Stimulated activated CD4-positive, alpha-beta T cell treated with anti-CD3 and anti-CD28 coated beads, Interleukin-1b, Interleukin-23, amount 100 ng/mL, for 24 hours (primary cell): ENCODE measurements around the gene METAP1D.

Source experiments
- DNase-seq, 4 experiments: peaks; one replicate each; pipeline ENCODE4 v3.0.0-alpha.2; 2020; ENCODE audit warnings: low read depth in 4 of 4, low spot score in 1 of 4

METAP1D gene

DNA sequence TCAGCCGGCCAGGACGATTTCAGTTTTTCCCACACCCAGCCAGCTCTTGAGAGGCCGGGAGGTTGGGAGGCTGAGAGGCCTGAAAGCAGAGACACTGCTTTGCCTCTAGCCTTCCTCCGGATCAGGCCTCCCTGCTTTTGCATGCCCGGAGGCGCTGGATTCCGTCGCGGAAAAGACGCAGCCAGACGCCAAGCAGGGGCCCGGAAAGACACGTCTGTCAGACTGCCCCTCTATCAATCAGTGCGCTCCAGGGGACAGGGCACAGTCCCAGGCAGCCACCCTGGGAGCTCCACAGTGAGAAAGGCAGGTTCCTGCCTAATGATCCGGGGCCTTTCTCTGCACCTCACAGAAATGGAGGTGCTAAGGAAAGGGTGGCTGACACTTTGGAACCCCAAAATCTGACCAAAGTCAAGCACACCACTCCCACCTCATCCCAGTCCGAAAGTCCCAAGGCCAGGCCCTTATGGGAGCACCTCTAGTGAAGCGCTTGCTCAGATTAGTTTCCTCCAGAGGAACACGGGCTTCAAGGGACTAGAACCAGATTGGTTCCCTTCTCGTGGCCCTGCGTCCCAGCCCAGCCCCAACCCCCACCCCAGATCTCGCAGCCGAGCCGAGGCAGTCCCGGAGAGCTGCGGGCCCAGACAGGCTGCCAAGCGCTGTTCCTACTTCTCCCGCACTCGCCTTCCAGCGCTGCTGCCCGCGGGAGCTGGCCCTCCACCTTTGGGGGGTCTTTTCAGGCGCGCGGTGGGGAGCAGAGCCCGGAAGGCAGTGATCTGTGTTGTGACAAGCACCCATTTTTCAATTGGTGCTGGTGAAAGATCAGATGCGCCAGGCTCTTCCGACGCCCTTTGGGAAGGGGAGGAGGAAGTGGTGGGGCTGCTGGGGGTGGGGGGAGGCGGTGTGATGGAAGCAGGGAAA is 90.5 kb downstream of the METAP1D start:
- DNase-seq, result no peak

DNA sequence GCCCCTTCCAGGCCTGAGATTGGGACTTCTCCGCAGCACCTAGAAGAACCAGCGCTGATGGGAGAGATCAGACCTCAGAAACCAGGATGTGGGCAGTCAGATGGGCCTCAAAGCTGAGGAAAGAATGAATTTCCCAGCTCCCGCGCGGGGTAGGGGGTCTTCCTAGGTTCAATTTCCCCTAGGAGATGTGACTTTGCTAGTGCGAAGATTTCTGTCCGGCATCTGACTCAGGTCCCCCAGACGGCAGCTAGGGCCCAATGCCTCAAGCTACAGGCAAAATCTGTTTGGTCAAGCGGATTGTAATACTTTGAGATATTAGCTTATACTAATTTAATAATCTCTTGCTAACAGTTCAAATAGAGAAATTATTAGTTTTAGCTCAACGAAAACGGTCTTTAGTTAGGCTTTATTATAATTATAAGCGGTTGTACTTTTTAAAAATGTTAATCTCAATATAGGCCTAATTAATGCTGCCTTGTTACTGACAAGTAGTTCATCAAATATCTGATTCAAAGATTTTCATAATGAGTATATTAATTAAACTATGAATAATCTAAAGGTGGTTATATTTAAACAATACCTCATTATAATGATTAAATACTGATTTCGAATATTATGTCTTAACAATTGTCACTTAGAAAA is 91.4 kb downstream of the METAP1D start:
- DNase-seq, result no peak

DNA sequence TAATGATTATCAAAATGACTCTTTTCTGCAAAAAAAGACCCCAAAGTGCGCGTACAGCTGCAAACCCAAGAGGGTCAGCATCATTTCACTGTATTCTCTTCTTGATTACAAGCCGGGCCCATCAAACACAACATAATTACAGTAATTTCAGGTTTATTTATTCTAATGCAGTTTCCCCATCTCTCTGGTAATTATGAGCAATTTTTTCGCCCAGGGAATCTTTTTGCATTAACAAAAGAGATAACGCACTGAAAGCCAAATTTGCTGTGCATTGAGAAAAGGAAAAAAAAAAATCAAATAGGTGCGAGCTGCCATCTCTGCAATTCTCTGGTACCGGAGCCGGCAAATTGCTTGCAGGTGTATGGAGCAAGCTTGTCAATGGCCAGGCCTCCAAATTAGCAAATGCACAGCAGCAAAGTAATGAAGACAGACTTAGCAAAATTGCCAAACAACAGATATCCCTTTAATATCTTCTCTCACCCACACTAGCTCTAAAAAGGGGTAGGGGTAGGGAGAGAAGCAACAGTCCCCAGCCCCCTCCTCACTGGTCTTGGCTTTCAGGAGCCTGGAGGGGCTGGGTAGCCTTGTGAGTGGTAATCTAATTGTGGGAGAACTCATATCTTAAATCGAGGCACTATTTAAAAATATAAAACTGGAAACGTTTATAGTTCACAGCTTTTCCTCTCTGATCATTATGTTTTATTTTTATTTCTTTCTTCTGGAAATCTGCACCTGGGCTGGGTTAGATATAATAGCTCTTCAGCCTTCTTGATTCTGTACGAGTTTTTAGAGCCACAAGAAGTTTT is 92.2 kb downstream of the METAP1D start:
- no peak for DNase-seq

DNA sequence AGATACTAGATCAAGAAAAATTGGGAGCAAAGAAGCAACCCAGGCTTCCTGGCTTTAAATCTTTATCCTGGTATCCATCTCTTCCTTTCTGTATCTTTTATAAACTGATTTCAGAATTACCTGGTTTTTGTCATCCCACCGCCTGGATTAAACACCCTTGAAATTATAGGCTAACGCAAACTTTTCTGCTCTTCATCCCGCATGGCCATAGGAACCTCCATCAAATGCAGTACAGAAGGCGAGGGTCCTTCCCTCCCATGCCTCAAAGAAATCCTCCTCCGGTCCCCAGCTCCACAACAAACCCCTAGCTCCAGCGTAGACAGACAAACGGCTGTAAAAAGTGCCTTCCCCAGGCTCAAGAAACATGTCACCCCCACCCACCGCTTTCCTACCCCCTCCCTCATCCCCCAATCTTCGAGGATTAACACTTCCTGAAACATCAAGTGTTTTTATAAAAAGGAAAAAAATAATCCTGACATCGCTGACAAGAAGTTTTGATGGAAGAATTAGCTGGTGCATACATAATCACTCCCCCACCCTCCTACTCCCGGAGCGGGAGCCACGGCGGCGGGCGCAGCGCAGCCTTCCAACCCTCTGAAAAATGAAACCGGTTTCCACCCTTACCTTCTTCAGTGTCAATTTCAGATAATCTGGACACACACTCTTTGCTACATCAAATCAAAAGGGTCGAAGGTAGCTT is 93.1 kb downstream of the METAP1D start:
- no peak for DNase-seq

DNA sequence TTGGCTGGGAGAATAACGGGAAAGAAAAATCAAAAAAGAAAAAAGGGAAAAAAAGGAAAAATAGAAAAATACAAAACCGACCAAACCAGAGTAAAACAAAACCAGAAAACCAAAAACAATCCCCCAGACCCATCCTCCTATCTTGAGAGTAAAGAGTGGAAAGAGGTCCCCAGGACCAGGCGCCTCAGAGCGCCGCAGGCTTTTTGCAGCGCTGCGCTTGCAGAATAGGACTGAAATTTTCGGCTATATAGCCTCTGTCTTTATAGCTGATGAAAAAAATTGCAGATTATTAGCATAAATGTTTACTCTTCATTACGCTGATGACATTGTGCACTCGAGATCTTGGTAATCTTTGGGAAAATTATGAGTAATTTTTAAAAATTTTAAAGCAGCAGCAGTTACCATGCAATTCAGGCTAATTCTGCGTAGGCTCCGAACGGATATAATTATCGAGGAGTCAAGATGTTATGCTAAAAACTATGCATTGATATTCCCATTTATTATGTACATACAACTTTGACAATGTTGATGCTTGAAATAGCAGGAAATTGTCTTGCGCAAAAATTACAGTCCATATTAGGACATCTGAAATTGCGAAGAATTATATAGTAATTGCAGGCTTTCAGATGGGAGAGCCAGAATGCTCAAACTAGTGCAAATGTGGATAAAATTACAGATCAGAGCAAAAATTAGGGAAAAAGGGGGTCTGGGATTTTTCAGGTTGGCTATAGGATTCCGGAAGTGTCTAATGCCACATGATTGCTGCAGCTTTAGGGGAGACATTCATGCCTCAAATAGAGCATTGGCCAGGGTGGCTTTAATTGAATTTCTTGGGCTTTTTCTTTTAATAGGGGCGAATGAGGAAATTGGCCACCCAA is 93.9 kb downstream of the METAP1D start:
- no peak for DNase-seq

DNA sequence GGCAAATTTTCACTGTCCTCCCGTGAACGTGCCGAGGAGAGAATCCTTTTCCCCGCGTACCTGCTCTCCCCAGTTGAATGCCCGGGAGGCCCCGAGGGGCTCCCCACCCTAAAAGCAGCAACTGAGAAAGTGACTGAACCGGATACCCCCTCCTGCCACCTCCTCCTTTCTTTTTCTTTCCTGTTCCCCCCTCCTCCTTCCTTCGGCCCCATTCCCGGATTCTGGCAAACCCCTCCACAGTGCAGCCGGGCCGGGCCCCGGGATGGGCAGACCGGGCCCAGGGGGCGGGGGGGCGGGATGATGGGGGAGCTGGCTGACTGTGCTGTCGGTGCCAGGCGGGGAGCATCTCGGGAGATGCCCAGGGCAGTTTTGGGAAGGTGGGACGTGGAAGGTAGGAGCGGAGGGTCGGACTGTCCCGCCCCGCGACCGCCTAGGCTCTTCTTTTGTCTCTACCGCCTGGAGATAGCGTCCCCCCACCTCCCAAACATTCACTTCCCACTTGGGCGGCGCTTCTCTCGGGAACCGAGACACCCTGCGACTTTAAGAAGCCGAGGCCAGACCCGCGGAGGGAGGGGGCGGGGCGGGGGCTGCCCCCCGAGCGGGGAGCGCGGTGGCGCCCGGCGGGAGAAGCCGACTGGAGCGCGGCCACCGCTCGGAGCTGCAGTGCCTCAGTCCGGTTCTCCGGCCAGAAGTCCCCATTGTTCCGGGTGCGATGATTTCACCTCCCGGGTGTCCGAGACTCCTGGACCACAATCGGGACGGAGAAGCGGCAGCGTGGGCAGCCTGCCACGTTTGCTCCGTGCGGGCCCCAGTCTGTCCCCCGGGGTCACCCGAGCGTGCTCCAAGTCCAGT is 94.8 kb downstream of the METAP1D start:
- no peak for DNase-seq

DNA sequence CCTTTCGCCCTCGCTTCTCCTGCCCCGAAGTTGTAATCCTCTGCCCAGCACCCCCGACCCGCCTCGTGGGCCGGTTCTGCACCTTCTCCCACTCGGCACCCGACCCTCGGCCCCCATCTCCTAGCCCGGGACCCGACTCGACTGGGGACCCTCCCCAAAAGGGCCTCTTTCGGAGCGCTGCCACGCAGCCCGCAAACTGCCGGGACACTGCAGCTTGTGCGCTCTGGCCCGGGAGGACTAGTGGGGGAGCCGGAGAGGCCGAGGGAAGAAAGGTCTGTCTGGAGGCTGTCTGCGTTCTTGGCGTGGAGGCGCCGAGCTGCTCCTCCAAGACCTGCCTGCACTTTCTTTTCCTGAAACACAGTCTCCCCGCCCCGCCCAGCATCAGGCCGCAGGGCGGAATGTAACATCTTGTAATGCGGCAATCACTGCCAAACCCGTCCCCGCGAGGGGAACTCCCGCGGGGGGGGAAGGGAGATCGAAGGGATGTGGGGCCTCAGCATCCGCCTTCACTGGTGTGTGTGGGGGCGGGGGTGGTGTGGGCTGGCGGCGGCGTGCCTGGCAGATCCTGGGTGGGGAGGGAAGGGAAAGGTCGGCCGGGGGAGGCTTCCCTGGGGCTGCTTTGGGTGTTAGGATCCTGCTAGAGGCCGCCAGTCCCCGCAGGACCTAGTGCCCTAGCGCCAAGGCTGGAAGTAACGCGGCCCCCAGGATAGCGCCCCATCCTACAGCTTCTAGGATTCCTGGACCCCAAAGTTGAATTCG is 95.6 kb downstream of the METAP1D start:
- no peak for DNase-seq

DNA sequence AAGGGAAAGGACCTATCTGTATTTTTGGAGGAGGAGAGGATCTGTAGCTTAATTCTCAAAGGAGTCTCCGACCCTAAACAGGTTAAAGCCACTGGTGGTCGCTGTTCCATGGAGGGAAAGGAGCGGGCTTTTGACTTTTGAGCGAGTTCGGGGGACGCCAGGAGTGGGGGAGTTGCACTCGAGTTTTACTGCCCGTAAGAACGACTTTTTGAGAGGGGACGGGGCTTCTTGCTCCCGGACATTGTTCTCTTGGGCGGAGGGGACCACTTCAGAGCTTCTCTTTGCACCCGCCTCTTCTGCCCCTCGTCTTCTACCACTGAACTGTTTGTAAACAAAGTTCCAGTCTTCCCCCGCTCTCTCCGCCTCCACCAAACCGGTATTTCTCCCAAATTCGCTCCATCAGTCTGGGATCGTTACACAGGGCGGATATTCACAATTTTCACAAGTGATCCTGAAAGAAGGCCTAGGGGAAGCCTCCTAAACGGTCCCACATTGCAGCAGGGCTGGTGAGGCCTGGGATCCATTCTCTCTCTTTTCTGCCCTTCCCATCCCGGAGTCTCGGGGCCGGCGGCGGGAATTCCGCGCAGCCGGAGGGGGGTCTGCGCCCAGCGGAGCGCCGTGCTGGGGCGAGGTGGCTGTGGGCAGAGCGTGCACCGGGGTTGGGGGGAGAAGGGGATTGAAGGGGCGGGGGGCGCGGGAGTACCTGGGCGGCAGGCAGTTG is 96.3 kb downstream of the METAP1D start:
- DNase-seq, result no peak

DNA sequence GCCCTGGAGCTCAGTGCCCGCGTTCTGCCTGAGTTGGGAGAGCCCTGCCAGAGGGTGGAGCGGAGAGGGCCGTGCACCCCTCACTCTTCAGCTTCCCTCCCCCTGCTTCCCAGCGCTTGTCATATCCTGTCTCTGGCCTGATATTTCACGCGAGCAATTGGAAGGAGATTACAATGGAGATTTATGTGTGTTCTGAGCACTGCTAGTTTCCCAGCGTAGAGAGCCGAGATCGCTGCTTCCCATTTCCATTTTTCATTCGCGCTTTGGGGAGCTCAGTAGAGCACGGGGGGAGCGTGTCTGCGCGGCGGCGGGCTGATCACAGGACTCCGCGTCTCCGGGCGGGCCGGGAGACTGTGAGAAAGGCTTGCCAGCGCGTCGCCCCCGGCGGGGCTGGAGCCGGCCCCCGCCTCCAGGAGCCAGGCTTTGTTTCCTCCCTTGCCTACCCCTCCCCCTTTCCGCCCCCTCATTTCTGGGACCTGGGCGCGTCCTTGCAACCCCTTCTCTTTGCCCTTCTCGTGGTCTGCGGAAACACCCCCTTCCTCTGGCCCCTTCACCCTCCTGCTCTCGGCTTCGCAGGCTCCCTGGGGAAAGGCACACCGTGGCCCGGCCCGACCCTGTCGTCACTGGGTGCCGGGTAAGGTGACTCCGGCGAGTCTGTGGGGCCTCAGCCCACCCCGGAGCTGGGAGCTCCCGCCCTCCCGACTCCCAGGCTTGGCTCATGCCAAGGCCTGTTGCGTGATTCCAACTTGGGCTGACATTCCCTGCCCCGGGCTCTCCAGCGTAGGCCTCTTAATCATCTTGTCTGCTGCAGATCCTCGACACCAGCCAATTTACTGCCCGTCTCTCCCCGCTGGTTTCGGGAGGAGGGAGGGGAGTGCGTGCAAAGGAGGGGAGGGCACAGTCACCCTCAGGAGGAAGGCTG is 97.1 kb downstream of the METAP1D start:
- no peak for DNase-seq

DNA sequence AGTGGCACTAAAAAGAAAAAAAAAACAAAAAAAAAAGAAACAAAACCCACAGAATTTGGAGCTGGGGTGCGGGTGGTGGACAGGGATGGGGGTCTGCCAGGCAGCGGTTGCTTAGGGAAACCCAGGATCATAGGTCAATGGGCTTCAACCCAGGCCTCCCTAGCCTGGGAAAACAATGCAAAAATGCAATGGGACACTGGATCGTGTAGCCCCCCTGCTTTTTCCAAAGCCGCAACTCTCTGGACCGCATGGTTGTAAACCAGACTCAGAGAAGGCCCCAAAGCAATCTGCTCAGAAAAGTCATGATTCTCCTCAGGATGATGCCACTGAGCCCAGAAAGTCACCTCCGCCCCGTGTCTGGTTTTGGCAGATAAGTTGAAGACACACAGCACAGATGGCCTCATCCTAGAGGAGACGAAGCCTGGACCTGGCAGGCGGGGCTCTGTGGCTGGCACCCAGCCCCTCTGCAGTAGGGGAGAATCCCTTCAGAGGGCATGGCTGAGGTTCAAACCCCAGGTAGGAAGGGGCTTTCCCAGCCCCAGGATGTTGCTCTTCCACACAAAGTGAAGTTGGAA is 97.9 kb downstream of the METAP1D start:
- DNase-seq, result no peak

DNA sequence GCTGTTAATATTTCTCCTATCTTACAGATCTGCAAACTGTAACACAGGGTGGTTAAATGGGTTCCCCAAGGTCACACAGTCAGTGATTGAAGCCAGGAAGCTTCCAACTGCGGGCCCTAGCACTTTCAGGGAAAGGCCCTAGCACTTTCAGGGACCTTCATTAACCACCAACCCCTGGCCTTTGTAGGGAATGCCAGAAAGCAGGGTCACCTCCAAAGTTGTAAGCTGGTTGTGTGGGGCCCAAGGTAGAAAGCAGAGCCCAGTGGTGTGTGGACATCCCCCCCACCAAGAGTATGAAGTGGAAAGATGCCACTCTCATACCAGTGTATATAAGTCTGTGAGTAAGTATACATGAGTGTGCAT is 98.5 kb downstream of the METAP1D start:
- no peak for DNase-seq

DNA sequence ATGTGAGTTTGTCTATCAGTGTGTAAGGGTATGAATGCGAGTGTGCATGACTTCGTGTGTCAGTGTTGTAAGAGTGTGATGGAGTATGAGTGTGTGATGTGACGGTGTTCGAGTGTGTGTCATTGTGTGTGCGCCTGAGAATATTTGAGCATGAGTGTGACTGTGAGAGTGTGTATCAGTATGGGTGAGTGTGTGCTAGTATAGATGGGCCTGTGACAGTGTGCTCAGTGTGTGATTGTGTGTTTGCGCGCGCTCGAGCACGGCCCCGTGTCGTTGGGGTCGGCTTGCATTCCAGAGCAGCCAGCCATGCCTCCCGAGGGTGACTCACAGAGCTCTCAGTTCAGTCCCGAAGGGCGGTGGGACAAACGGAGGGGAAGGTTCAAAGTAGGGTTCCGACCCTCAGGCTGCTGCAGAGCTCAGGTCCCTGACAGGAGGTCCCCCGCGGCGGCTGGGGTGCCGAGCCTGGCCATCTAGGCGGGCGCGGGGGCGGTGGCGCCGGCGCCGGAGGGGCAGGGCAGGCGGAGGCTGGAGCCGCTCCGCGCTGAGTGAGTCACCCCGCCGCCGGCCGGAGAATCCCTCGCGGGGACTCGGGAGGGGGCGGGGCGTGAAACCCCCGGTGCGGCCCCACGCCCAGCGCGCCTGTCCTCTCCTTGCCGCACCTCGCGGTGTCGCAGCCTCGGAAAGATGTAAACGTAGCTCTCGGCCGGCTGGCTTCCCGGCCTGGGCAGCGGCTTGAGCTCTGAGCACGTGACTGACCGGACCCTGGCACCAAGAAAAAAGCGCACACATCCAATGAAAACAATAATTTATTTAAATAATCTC is 99.1 kb downstream of the METAP1D start:
- DNase-seq, result no peak

DNA sequence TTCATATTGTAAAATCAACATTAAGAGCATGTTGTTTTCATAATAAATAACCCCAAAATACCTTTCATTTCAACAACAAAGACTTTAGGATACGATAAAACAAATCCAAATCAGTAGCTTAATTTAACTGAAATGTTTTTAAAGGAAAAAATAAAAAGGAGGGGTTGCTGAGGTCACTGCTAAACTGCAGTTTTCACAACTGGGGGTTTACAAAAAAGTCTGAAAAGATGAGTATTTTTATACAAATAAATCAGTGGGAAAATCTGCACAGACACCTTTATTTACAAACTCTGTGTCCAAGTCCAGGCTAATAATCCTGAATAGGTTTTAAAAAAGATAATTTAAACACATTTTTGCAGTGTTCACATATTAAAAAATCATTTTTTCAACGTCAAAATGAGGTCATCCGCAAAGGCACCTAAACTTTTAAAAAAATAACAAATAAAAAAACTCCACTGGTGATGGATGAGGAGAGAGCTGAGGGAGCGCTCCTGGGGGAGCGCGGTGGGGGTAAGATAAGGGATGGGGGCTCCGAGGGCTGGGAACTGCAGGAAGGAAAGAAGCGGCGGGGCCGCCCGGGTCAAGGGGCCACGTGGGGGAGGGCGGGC is 99.8 kb downstream of the METAP1D start:
- no peak for DNase-seq

DNA sequence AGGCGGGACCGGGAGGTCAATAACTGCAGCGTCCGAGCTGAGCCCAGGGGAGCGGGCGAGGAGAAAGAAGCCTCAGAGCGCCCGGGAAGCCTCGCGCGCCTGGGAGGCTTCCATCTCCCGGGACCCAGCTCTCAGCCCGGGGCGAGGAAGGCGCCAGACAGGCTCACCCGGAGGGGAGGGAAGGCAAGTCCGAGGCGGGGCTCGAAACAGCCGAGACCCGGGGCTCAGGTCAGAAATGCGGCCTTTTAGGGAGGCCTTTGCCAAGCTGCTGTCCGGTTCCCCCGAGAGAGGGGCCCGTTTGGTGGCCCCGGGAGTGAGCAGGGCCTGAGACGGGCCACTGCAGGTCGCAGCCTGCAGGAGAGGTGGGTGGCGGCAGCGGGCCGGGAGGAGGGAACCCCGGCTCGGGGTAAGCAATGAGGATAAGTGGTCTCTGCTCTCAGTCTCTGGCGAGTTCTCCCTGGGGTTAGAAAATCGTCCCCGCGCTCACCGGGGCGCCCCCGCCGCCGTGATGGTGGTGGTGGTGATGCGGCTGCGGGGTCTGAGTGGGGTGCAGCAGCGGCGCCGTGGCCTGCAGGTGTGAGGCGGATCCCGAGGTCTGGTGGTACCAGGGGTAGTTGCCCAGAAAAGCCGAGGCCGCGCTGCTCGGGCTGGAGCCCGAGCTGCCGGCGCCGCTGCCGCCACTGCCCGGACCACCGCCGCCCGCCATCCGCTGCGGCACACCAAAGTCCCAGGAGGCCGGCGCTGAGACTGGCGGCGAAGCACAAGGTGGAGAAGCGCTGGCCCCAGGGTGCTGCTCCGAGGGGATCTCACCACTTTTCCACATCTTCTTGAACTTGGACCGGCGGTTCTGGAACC is 100.6 kb downstream of the METAP1D start:
- no peak for DNase-seq
